ENCODE measurements around the gene RAD52.

The RAD52 gene

DNA sequence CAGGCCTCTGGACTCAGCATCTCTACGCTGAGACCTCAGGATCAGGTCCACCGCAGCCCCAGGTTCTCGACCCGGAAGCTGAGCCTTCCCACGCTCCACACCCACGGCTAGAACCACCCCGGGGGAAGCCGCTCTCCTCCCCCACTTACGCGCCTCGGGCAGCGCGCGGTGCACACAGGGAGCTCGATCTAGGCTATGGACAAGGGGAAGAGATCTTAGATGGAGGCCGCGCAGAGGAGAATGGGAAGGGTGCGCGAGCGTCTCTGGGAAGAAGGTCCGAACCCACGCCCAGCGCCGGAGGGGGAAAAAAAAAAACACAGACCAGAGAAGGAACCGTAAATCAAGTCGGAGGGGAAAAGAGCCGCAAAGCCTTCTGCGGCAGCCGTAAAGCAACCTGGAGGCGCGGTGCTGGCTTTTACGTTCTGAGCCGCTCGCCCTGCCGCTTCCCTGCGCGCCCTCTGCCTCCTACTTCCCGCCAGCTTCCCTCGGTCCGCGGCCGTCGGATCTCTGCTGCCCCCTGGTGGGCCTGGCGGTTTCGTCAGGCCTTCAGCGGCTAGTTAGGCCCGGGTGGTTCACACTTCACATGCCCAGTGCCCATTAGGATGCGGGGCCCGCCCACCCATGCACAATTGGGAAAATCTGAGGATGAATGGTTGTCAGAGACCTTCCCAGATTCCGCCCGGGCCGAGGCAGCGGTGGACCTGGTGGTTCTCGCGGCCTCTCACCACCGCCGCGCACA is at the start of gene RAD52:
Gene RAD52 (minus strand): TSS at position 242 of the 739 bp plus-strand sequence. CDS start 16,636 bp downstream, outside the sequence.
- DNase-seq: peak; percentile 100

DNA sequence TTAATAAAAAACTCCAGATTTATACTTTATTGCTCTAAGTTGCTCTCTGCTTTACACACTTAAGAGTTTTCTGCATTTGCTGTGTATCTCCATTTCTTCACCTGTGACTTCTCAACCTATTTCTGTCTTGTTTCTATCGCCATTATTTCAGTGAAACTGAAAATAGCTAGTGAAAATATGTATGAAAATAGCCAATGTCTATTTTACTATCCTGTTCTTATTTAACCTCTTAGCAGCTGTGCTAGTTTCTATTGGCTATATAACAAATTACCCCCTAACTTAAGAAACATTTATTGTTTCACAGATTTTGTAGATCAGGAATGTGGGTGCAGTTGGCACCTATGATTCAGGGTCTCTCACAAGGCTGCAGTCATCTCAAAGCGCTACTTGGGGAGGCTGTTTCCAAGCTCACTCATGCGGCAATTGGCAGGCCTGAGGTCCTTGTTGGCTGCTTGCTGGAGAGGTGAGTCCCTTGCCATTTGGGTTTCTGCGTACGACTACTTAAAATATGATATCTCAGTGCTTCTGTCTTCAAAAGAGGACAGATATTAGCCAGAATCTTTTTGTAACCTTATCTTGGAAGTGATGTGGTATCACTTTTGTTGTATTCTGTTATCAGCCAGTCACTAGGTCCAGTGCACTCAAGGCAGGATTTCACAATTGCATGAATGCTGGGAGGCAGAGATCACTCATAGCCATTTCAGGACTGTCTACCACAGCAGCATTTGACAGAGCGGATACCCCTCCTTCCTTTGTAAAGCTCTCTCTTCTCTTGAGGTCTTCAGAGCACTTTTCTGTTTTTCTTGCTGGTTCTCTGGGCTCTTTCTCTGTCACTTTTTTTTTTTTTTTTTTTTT is 48.8 kb upstream of the RAD52 start:
- no peak for DNase-seq

DNA sequence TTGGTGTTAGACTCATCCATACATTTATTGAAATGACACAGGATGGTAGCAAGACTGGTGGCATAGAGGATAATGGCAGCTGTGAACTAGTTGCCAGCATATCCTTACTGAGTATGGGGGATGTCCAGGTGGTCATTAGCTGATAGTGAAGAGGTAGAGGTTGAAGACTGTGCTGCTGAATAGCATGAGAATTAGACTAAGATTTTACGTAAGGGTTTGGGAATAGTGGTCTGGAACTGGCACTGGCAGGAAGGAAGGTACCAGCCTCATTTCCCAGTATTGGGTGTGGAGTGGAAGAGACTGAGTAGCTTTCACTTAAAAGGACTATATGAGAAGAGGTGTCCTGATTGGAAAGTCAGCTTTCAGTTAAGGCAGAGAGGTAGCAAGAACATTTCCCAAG is 48.0 kb upstream of the RAD52 start:
- no peak for DNase-seq

DNA sequence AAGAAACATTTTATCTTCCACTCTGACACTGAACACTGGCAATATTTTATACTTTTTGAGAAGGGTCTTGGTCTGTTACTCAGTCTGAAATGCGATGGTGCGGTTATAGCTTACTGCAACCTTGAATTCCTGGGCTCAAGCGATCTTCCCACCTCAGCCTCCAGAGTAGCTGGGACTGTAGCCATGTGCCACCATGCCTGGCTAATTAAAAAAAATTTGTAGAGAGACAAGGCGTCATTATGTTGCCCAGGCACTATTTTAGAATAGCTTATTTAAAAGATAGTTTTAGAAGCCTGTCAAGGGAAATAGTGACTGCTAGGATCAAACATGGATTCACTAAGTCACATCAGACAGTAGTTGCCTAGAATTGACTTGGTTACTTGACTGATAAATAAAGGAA is 47.4 kb upstream of the RAD52 start:
- no peak for DNase-seq

DNA sequence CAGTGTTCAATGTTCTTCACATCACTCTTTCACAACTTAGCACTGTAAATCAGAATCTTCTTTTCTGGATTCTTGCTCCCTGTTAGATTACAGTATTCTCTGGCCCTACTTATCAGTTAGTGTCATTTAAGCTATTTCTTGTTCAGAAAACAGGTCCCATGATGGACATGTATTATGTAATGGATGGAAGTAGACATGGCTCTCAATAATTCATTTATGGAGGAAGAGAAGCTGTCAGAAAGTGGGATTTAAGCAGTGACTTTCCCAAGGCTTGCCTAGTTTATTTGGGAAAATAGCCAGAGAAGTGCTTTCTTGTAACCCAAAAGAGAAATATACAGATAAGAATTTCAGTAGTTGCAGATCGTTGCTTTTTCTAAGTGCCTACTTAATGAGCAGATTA is 43.2 kb upstream of the RAD52 start:
- DNase-seq: no peak

DNA sequence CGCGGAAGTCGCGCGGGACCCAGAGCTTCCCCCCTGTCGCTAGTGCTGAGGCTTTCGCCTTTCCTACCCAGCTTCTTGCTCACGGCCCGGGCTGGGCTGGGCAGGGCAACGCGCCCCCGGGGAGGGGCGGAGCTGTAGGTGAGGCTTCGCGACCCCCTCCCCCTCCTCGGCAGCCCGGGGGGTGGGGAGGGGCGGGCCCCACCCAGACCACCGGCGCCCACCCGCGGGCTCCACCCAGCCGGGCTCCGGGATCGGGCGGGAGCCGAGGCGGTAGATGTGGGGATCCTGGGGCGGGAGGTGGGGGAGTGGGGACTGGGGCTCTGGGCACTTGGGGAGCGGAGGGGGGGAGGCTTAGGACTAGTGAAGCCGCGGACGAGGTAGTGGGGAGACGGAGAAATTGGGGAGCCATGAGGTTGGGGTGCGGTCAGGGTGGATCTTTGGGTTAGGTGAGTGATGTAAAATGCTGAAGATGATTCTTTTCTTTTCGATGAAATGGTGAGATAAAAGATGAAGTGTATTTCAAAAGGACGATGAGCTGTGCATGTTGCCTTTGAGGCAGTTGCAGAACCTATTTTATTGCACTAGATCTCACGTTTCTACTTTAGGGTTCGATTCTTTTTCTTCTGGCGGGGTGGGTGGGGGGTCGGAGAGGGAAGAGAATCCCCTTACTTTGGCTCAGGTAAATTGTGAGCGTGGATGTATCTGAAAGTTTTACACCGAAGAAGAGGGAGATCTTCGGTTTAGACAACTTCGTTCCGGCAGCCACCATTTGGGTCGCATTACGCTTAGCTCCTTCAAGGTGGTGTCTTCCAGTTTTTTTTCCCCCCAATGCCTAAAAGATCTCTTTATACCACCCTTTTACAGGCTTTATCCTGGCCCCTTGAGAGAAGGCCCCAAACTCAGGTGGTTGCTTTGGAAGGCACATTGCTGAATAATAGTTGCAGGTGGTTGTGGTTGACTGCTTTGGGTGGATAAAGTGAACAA is 42.1 kb upstream of the RAD52 start:
- DNase-seq: peak; percentile 87

DNA sequence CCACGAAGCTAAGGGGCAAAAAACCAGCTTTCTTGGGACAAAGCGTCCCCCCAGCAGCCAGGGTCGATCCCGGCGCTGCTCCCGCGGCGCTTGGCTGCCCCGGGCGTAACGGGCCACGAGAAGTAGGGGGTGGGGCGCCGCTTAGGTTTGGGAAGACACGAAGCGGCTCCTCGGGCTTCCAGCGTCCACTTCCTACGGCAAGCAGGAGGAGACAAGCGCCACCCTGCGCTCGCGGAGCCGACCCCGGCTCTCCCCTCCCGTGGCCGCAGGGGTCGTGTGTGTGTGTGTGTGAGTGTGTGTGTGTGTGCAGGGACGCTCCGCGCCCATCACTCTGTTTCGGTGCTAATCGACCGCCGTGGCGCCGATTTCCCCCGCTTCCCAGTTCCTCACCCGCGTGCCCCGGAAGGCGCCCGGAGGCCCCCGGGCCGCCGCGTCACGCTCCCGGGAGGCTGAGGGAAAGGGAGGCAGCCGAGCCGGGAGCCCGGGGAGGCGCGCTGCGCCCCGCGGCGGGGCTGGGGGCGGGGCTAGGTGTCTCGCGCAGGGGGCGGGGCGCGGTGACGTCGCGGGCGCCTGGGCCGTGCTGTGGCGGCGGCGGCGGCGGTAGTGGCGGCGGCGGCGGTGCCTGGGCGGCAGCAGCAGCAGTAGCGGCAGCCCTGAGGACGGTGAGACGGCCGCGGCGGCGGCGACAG is 41.3 kb upstream of the RAD52 start, which contains the start of gene ERC1:
Gene ERC1 (plus strand): TSS at position 563 of the 689 bp plus-strand sequence. CDS start 36,681 bp downstream, outside the sequence.
- peak; percentile 96 for DNase-seq

DNA sequence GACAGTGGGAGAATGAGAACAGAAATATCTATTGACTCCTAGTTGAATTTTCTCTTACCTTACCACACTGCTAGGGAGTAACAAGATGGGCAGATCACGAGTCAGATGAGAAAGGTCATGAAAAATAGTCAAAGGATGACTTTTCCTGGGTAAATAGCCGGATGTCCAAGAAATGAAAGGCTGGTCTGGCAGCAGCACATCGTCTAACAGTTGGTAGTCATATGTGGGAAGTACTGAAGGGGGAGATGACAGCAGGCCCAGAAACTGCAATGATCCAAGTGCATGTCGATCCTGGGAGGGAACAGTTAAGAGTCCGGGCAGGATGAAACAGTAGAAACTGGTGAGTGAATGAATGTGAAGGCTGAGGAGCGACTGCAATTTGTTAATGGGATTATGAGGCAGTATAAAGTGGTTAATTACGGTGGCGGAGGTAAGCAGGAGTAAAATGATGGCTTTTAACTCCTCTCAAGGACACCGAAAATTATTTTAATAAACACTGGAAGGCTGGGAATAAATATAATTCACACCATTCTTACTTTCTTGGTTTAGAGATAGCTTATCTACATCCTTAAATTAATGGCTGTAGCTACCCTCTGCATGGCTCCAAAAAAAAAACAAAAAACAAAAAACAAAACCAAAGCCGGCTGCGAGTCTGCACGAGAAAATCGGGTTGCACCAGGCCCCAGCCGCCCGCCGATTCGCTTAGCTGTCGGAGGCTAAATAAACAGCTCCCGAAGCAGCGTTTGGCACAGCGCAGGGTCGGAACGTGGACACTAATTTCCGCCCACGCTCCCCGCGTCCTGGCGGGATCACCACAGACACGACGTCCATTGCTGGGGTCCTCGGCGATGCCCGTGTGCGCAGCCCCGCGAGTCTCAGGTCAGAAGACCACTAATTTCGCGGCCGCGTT is 40.5 kb upstream of the RAD52 start:
- DNase-seq: peak; percentile 83

DNA sequence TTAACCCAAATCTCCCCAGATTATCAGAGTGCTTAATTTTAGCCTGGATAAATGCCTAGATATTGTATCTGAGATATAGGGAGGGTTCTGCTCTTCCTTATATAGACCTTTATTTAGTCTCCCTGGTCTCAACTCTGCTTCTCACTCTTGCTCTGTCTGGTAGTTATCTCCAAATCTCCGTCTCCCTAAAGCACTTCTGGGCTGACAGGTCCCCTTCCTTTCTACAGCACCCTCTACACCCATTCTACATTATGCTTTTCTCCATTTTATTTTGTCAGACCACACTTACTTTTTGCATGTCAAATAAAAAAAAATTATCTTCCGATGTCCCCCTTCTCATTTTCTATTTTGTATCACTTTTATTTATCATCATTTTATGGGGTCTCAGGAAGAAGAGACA is 39.6 kb upstream of the RAD52 start:
- DNase-seq: peak; percentile 14

DNA sequence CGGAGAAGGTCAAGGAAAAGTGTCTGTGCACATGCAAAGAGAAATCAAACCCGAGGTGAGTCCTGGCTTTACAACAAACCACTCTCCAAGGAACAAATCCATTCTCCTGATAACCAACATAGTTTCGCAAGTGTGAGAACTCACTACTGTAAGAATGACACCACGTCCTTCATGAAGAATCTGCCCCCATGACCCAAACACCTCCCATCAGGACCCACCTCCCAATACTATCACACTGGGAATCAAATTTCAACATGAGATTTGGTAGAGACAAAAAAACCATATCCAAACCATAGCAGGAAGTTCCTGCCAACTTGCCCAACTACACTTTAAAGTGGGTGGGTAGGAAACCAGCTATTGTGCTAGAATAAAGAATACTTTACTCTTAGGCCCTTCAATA is 39.2 kb upstream of the RAD52 start:
- no peak for DNase-seq

DNA sequence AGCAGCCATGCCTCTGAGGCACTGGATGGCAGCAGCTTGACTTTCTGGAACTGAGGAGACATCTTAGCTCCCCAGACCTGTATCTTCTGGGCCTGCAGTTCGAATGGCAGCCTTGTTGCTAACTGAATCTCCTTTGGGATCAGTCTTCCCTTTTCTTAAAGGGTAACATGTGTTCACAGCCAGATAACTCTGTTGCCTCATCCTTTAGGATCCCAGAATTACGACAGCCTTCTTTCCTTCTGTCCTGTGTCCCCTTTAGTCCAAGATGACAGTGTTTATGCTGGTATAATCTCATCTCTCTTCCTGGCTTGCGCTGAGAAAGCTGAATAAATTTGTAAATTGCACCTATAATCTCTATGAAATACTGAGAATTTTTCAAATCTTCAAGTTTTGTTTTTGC is 32.5 kb upstream of the RAD52 start:
- DNase-seq: no peak

DNA sequence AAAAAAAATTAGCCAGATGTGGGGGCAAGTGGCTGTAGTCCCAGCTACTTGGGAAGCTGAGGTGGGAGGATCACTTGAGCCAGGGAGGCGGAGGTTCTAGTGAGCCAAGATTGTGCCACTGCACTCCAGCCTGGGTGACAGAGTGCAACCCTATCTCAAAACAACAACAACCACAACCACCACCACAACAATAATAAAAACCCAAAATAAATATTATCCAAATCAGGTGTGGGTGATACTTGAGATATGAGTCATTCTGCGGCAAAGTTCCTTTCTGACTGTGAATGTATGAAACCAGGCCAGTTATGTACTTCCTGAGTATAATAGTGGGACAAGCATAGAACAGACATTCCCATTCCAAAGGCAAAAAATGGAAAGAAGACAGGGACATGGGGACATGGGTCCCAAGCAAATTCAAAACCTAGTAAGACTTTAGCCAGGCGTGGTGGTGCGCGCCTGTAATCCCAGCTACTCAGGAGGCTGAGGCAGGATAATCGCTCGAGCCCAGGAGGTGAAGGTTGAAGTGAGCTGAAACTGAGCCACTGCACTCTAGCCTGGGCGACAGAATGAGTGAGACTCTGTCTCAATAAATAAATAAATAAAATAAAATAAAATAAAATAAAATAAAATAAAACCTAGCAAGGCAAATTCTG is 31.8 kb upstream of the RAD52 start:
- DNase-seq: no peak

DNA sequence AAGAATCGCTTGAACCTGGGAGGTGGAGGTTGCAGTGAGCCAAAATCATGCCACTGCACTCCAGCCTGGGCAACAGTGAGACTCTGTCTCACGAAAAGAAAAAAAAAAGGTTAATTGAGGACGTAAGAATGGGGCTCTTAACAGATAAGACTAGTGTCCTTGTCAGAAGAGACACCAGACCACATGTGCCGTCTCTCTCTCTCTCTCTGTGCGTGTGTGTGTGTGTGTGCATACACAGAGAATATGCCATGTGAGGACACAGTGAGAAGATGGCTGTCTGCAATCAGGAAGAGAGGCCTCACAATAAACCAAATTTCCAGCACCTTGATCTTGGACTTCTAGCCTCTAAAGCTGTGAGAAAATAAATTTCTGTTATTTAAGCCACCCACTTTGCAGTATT is 29.9 kb upstream of the RAD52 start:
- DNase-seq: no peak

DNA sequence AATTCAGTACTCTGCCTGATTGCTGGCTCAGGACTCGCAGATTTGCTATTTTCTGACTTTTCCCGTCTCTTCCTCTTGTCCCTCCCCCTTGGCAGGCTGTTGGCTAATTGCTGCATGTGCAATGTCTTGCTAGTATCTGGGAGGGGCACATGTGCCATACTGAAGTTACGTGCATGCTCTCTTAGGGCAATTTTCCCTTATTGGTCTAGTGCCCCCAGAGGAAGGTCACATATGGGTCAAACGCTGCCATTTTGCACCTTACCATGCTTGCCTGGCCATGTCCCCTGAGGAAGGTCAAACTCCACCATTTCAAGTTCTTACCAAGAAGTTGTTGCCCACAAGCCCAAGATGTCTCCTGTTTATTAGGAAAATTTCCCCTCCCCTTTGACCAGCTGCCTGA is 27.7 kb upstream of the RAD52 start:
- no peak for DNase-seq

DNA sequence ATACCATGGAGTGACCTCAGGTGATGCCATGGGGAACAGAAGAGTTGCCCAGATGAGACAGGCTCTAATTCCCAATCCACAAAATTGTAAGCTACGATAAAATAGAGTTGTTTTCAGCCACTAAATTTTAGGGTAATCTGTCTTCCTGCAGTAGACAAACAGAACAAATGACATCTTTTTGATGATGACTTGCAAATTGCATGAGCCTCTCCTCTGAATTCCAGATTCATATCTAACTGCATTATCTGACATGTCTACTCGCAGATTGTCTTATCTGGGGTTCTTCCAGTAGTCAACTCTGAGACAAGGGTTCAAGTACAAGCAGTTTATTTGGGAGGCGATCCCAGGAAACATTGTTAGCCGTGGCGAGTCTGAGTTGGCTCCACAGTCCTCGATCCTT is 27.1 kb upstream of the RAD52 start:
- DNase-seq: no peak

DNA sequence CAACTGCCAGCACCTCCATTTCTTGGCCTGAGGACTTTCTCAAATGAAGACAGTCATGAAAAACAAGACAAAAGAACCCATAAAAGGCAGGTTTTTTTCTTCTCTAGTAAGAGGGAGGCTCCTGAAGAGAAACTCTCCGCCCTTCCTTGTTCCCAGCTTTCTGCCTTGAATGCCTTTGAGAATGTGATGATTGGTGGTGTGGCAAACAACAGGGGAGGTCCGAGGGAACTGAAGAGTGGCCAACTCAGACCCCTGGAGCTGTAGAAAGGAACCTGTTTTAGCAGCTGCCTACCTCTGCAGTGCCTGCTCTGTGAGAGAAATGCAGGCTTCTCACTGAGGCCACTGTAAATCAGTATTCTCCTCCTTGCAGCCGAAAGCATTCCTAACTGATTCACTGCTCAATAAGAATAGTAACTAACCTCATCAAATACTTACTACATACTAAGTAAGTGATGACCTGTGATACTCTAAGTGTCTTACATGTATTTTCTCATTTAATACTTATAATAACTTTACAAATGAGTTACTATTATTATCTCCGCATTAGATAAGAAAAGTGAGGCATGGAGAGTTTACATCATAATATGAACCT is 24.9 kb upstream of the RAD52 start:
- no peak for DNase-seq

DNA sequence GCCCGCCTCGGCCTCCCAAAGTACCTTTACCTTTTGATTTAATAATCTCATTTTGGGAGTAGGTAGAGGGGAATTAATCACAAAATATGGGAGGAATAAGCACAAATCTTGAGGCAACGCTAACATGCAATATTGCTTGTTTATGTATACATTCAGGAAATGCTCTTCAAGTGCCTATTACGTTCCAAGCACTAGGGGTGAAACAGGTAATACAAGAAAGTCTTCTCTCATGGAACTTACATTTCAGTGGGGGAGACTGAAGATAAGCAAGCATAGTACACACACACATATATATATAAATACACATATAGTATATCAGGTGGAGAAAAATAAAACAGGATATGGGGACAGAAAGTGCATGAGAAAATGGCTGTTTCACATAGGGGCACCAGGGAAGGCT is 22.5 kb upstream of the RAD52 start:
- no peak for DNase-seq

DNA sequence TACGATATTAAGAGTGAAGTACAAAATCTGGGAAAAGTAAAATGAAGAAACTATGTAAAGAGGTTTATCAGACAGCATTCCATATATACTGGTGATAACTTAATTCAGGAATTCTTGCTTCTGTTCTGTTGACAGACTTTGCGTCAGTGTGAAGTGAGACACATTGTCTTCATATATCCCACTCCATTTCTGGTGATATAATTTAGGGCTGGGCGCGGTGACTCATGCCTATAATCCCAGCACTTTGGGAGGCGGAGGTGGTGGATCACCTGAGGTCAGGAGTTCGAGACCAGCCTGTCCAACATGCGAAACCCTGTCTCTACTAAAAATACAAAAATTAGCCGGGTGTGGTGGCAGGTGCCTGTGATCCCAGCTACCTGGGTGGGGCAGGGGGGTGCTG is 20.3 kb upstream of the RAD52 start:
- no peak for DNase-seq

DNA sequence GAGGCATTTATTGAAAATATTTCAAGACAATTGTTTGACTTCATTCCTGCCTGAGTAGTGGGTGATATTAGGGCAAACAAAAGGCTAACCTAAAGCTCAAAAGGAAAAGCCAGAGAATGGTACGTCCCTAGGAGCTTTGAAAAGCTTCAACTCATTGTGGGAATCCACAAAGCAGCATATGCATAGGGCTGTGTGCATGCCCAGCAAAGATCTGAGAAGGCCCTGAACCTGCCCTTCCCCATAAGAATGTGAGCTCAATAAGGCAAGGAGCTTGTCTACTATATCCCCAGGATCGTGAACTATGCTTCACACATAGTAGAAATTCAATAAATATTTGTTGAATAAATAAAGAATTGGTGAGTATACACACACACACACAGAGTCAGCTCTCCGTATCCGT is 19.1 kb upstream of the RAD52 start:
- no peak for DNase-seq

DNA sequence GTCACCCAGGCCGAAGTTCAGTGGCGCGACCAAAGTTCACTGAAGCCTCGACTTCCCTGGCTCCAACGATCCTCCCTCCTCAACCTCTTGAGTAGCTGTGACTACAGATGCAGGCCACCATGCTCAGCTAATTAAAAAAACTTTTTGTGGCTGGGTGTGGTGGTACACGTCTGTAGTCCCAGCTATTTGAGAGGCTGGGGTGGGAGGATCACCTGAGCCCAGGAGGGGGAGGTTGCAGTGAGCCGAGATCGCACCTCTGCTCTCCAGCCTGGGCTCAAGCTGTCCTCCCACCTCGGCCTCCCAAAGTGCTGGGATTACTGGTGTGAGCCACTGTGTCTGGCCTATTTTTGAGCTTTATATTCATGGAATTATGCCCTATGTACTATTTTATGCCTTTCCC is 18.1 kb upstream of the RAD52 start:
- no peak for DNase-seq
